GM12878 (cell line): ENCODE measurements around the gene IL3. TPM values are rescaled to one million over a fixed set of nuclear protein-coding genes. Genes with fewer than 3 reads are reported as not detected.

Source experiments
- ATAC-seq: fragments of 200-7000 bp; cut with Tn5 transposase; 3 replicates; pipeline ENCODE4 v1.9.1; 2020; ENCODE audit warnings: mild to moderate bottlenecking, moderate library complexity
- BruUV-seq: library from RNA; stranded (reverse); fragments of 400-500 nt; replicated peaks from 2 replicates; lab custom pipeline; 2021; lab: Mats Ljungman, UMichigan
- CTCF ChIA-PET: fragments of 300-600 bp; sonication (Branson Sonifier 250); formaldehyde crosslinking; extraction: SDS; loops from one replicate; lab custom pipeline; 2021; ENCODE audit warnings: inconsistent platforms; lab: Yijun Ruan, JAX
- POLR2A ChIA-PET: fragments of 350-600 bp; formaldehyde crosslinking; extraction: SDS; loops from one replicate; lab custom pipeline; 2021; ENCODE audit warnings: inconsistent platforms; lab: Charles Lee
- RAD21 ChIA-PET: fragments of 300-600 bp; sonication (Branson Sonifier 250); formaldehyde crosslinking; loops from one replicate; lab custom pipeline; 2023; ENCODE audit warnings: antibody characterized with exemption; ENCODE audit not compliant: unreplicated experiment; lab: Charles Lee
- SMC1A ChIA-PET: fragments of 300-600 bp; sonication (Branson Sonifier 250); formaldehyde crosslinking; loops from one replicate; lab custom pipeline; 2023; ENCODE audit not compliant: unreplicated experiment, uncharacterized antibody; lab: Charles Lee
- DNase-seq: peaks from one replicate; pipeline ENCODE4 v3.0.0-alpha.2; 2011; ENCODE audit warnings: low read depth, low spot score
- FAIRE-seq: peaks from 3 replicates; lab custom pipeline; 2011; peaks lifted over from hg19 to GRCh38; lab: Jason Lieb, UNC
- H2AFZ ChIP-seq: 2 replicates; pipeline ENCODE4 v1.6.0; 2011; ENCODE audit warnings: low read depth, low read length, control low read depth; ENCODE audit not compliant: control insufficient read depth
- H3K27ac ChIP-seq: 2 replicates; pipeline ENCODE4 v1.5.1; 2011; ENCODE audit warnings: control low read depth; ENCODE audit not compliant: control insufficient read depth, insufficient read depth
- H3K27me3 ChIP-seq, 2 experiments: replicated peaks in 1 of 2; 2 replicates each; pipeline versions ENCODE4 v1.6.0 to v1.6.1; 2011; ENCODE audit warnings: low read length in 1 of 2; ENCODE audit not compliant: control insufficient read depth in 2 of 2, insufficient read depth in 2 of 2
- H3K36me3 ChIP-seq, 2 experiments: 2 replicates each; pipeline ENCODE4 v1.5.1; 2011; ENCODE audit warnings: low read length in 1 of 2; ENCODE audit not compliant: control insufficient read depth in 2 of 2, insufficient read depth in 2 of 2
- H3K4me1 ChIP-seq: 2 replicates; pipeline ENCODE4 v1.6.1; 2011; ENCODE audit warnings: mild to moderate bottlenecking, low read length, moderate library complexity, mixed read lengths; ENCODE audit not compliant: control insufficient read depth, insufficient read depth
- H3K4me2 ChIP-seq: 2 replicates; pipeline ENCODE4 v1.6.0; 2011; ENCODE audit warnings: control low read depth; ENCODE audit not compliant: control insufficient read depth, insufficient read depth
- H3K4me3 ChIP-seq: fragments of 200-600 bp; sonication (generic); 2 replicates; pipeline ENCODE4 v1.5.1; 2016
- H3K79me2 ChIP-seq: 2 replicates; pipeline ENCODE4 v1.6.0; 2011; ENCODE audit warnings: low read length; ENCODE audit not compliant: control insufficient read depth, insufficient read depth
- H3K9ac ChIP-seq: 2 replicates; pipeline ENCODE4 v1.8.0; 2011; ENCODE audit warnings: low read length, control low read depth, mixed read lengths; ENCODE audit not compliant: control insufficient read depth, insufficient read depth
- H3K9me3 ChIP-seq: replicated peaks from 3 replicates; pipeline ENCODE4 v1.5.1; 2011; ENCODE audit warnings: mild to moderate bottlenecking, low read length; ENCODE audit not compliant: control insufficient read depth, insufficient read depth
- H4K20me1 ChIP-seq: 2 replicates; pipeline ENCODE4 v1.6.0; 2011; ENCODE audit not compliant: control insufficient read depth, insufficient read depth
- BACH1 ChIP-seq: fragments of 450-650 bp; IDR thresholded peaks from 2 replicates; pipeline ENCODE4 v1.6.1; 2017; ENCODE audit warnings: mild to moderate bottlenecking, borderline replicate concordance
- CHD2 ChIP-seq: IDR thresholded peaks from 2 replicates; pipeline ENCODE4 v1.6.1; 2011; ENCODE audit warnings: low read depth, low read length, improper control_type of control experiment, borderline replicate concordance
- CREB1 ChIP-seq: IDR thresholded peaks from 2 replicates; pipeline ENCODE4 v1.6.1; 2012; ENCODE audit warnings: low read depth, mild to moderate bottlenecking, inconsistent platforms
- ESRRA ChIP-seq: IDR thresholded peaks from 2 replicates; pipeline ENCODE4 v1.6.1; 2012; ENCODE audit warnings: mild to moderate bottlenecking, low read length, improper control_type of control experiment
- JUNB ChIP-seq: IDR thresholded peaks from 2 replicates; pipeline ENCODE4 v1.6.1; 2016; ENCODE audit warnings: antibody characterized with exemption, mild to moderate bottlenecking
- KLF5 ChIP-seq: fragments of 450-650 bp; IDR thresholded peaks from 2 replicates; pipeline ENCODE4 v1.6.1; 2014; ENCODE audit warnings: mild to moderate bottlenecking; ENCODE audit not compliant: partially characterized antibody
- MEF2A ChIP-seq: IDR thresholded peaks from 2 replicates; pipeline ENCODE4 v1.6.1; 2011; ENCODE audit warnings: low read depth, mild to moderate bottlenecking, low read length, moderate library complexity; ENCODE audit not compliant: insufficient read depth
- MTA2 ChIP-seq: fragments of 450-650 bp; IDR thresholded peaks from 2 replicates; pipeline ENCODE4 v1.6.1; 2016; ENCODE audit warnings: low read depth, mild to moderate bottlenecking, moderate library complexity
- NRF1 ChIP-seq: conservative IDR thresholded peaks from 2 replicates; pipeline ENCODE4 v1.6.1; 2011; ENCODE audit warnings: mild to moderate bottlenecking, low read depth, low read length, improper control_type of control experiment
- PML ChIP-seq: IDR thresholded peaks from 2 replicates; pipeline ENCODE4 v1.6.1; 2012; ENCODE audit warnings: low read length, inconsistent platforms
- RELA ChIP-seq: fragments of 450-650 bp; IDR thresholded peaks from 2 replicates; pipeline ENCODE4 v1.8.0; 2014; ENCODE audit warnings: borderline replicate concordance; ENCODE audit not compliant: partially characterized antibody
- SIN3A ChIP-seq: IDR thresholded peaks from 2 replicates; pipeline ENCODE4 v1.6.1; 2012; ENCODE audit warnings: low read depth, low read length, improper control_type of control experiment
- YY1 ChIP-seq: IDR thresholded peaks from 2 replicates; pipeline ENCODE4 v1.6.1; 2011; ENCODE audit warnings: low read depth, mild to moderate bottlenecking, low read length
- ZNF622 ChIP-seq: fragments of 450-650 bp; IDR thresholded peaks from 2 replicates; pipeline ENCODE4 v1.6.1; 2017; ENCODE audit warnings: mild to moderate bottlenecking, inconsistent platforms
- WGBS: methylation state at CpG from one replicate; pipeline ENCODE4 v1.1.6; 2016; ENCODE audit warnings: low lambda C conversion rate; ENCODE audit not compliant: insufficient replicate concordance, insufficient coverage; ENCODE audit errors: missing lambda C conversion rate; 5-methylcytosine and 5-hydroxymethylcytosine counted together
- in situ Hi-C: fragments of 300-500 bp; cut with MboI; formaldehyde crosslinking; loops from 9 replicates; pipeline ENCODE4 v1.14.3; 2018; ENCODE audit warnings: mixed read lengths
- intact Hi-C: fragments of 100-400 bp; cut with micrococcal nuclease; formaldehyde crosslinking; loops from one replicate; pipeline ENCODE4 v1.14.2; 2022; ENCODE audit not compliant: unreplicated experiment
- polyA plus RNA-seq, 11 experiments: library from polyadenylated mRNA; depleted of rRNA in 4 of 11; unstranded in 6 of 11; stranded (reverse) in 5 of 11; fragments of >200 nt; fragmentation: Nextera tagmentation in 4 of 11; fragmentation: Illumina TruSeq in 1 of 11; extraction: Ambion mirVana in 4 of 11; extraction: Trizol in 1 of 11; gene quantifications; 1 replicate in 1 of 11; 2 replicates in 10 of 11; pipeline versions ENCODE4 v1.2.1 to v1.2.3, GENCODE V29; 2011 to 2016; ENCODE audit warnings: inconsistent platforms in 2 of 11, missing spikeins in 2 of 11, low read depth in 1 of 11
- total RNA-seq, 4 experiments: library from RNA; depleted of rRNA in 3 of 4; stranded (reverse); fragments of >200 nt in 3 of 4; fragmentation: Illumina TruSeq in 1 of 4; extraction: Trizol in 1 of 4; gene quantifications; 2 replicates each; pipeline versions ENCODE4 v1.2.1 to v1.2.3, GENCODE V29; 2013 to 2021
- TF ChIP-seq, protein P1 (sequence below): fragments of 450-650 bp; IDR thresholded peaks from 2 replicates; pipeline ENCODE4 v1.6.1; 2018; ENCODE audit warnings: borderline replicate concordance, mild to moderate bottlenecking; ENCODE audit not compliant: partially characterized antibody

Gene IL3
- total and polyA plus RNA-seq, 10 of the 15 experiments (the other 5 are each of a cell fraction or from before 2014, with no cell fraction given), result not detected

DNA sequence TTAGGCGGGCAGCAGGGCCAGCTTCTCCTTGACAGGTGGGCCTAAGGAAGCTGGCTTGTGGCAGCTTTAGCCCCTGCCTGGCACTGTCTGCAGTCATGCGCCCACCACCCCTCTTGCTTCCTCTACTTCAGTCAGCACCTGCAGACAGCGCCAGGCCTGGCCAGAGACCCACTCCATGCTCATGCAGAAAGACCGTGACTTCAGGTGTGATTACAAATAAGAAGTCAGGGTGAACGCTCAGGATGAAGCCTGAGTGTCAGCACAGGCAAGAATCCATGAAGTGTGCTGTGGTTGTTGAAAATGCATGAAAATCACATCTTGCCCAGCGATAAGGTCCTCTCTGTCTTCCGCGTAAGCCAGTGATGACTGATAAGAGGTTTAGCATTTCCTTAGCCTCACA, 16.5 kb downstream of the IL3 start:
- Histone ChIP-seq H3K4me3 (no peak overlapping the region), H3K9me3 (no peaks in the 10 kb centered on the region), H3K4me1 (no peaks in the 10 kb centered on the region), H3K36me3 (no peaks in the 10 kb centered on the region), H3K9ac (no peak overlapping the region), H2AFZ (no peak overlapping the region), H3K27me3 (no peaks in the 10 kb centered on the region), H3K4me2 (no peak overlapping the region), H3K79me2 (no peaks in the 10 kb centered on the region), H4K20me1 (no peaks in the 10 kb centered on the region), H3K27ac (no peak overlapping the region)
- ChIA-PET POLR2A (no interaction called here), SMC1A (interaction anchor here (1.0 to 1.4 kb wide), 3 partner anchors 10 to 96 kb away, joined by 3 read pairs; no protein-coding TSS in a partner anchor), CTCF (no interaction called here), RAD21 (no interaction called here)
- FAIRE-seq (no peak), DNase-seq (no peak), ATAC-seq (no peak)
- whole genome bisulfite sequencing, result 84% methylated on average over 8 of the region's 8 CpGs
- no TSS peak for BruUV-seq
- intact Hi-C loops, result no loop called here
- TF ChIP-seq BACH1 (no peak), CREB1 (no peak), MEF2A (no peak), YY1 (no peak), JUNB (no peak), NRF1 (no peak), MTA2 (no peak), RELA (no peak), SIN3A (no peak), PML (no peak), ESRRA (no peak), CHD2 (no peak), ZNF622 (no peak), KLF5 (no peak)
- TF ChIP-seq, protein P1, sequence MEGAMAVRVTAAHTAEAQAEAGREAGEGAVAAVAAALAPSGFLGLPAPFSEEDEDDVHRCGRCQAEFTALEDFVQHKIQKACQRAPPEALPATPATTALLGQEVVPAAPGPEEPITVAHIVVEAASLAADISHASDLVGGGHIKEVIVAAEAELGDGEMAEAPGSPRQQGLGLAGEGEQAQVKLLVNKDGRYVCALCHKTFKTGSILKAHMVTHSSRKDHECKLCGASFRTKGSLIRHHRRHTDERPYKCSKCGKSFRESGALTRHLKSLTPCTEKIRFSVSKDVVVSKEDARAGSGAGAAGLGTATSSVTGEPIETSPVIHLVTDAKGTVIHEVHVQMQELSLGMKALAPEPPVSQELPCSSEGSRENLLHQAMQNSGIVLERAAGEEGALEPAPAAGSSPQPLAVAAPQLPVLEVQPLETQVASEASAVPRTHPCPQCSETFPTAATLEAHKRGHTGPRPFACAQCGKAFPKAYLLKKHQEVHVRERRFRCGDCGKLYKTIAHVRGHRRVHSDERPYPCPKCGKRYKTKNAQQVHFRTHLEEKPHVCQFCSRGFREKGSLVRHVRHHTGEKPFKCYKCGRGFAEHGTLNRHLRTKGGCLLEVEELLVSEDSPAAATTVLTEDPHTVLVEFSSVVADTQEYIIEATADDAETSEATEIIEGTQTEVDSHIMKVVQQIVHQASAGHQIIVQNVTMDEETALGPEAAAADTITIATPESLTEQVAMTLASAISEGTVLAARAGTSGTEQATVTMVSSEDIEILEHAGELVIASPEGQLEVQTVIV, result no peak
- in situ Hi-C loops, result loop anchor here (10.0 kb wide), 1 partner anchor 428 kb away; no protein-coding TSS in a partner anchor
